WTC11 (cell line): Measurements from ENCODE around the gene RGL3. TPM values are rescaled to one million over a fixed set of nuclear protein-coding genes. Genes with fewer than 3 reads are reported as not detected.

ENCODE experiments used
- ATAC-seq: fragments of 200-7000 bp; cut with Tn5 transposase; 2 replicates; pipeline ENCODE4 v1.10.0; 2021; ENCODE audit warnings: mild to moderate bottlenecking, moderate library complexity
- CTCF ChIA-PET: fragments of 300-600 bp; sonication (Branson Sonifier 250); formaldehyde crosslinking; loops from one replicate; lab custom pipeline; 2021; ENCODE audit warnings: antibody characterized with exemption; lab: Charles Lee
- POLR2A ChIA-PET: fragments of 350-600 bp; sonication (Branson Sonifier 250); formaldehyde crosslinking; loops from one replicate; lab custom pipeline; 2021; ENCODE audit warnings: antibody characterized with exemption; lab: Charles Lee
- DNase-seq: peaks from one replicate; pipeline ENCODE4 v3.0.0; 2021; ENCODE audit warnings: low spot score
- H3K27ac Mint-ChIP-seq: 2 replicates; pipeline ENCODE4 v1.8.0; 2021; ENCODE audit warnings: mixed read lengths
- H3K27me3 Mint-ChIP-seq: 2 replicates; pipeline ENCODE4 v1.8.0; 2021; ENCODE audit warnings: low read depth, mild to moderate bottlenecking, moderate library complexity, mixed read lengths
- H3K36me3 Mint-ChIP-seq: 2 replicates; pipeline ENCODE4 v1.8.0; 2021; ENCODE audit warnings: mixed read lengths
- H3K4me1 Mint-ChIP-seq: 2 replicates; pipeline ENCODE4 v1.8.0; 2022; ENCODE audit warnings: mixed read lengths
- H3K4me3 Mint-ChIP-seq: 2 replicates; pipeline ENCODE4 v1.8.0; 2021; ENCODE audit warnings: mild to moderate bottlenecking, moderate library complexity, mixed read lengths
- H3K9me3 Mint-ChIP-seq: 2 replicates; pipeline ENCODE4 v1.8.0; 2021; ENCODE audit warnings: mixed read lengths
- AR ChIP-seq: fragments of 250-450 bp; sonication (Bioruptor Pico); IDR thresholded peaks from 2 replicates; pipeline ENCODE4 v1.9.0; 2021; ENCODE audit warnings: mild to moderate bottlenecking
- E2F1 ChIP-seq: sonication (generic); formaldehyde crosslinking; IDR thresholded peaks from 2 replicates; pipeline ENCODE4 v1.8.0; 2022; ENCODE audit warnings: mild to moderate bottlenecking, missing genetic modification reagents
- ELF4 ChIP-seq: sonication (generic); formaldehyde crosslinking; IDR thresholded peaks from 2 replicates; pipeline ENCODE4 v1.8.1; 2022; ENCODE audit warnings: low read depth, mild to moderate bottlenecking, moderate library complexity, missing genetic modification reagents
- FOXK1 ChIP-seq: sonication (generic); formaldehyde crosslinking; IDR thresholded peaks from 2 replicates; pipeline ENCODE4 v1.8.0; 2022; ENCODE audit warnings: mild to moderate bottlenecking, moderate library complexity, missing genetic modification reagents
- GRHL2 ChIP-seq: fragments of 250-450 bp; sonication (Bioruptor Pico); IDR thresholded peaks from 2 replicates; pipeline ENCODE4 v1.8.0; 2022; ENCODE audit warnings: mild to moderate bottlenecking, moderate library complexity; ENCODE audit not compliant: insufficient replicate concordance, severe bottlenecking
- HMGA2 ChIP-seq: fragments of 250-450 bp; sonication (Bioruptor Pico); IDR thresholded peaks from 2 replicates; pipeline ENCODE4 v1.4.0; 2021; ENCODE audit warnings: mild to moderate bottlenecking, moderate library complexity
- IRF1 ChIP-seq: sonication (generic); formaldehyde crosslinking; IDR thresholded peaks from 2 replicates; pipeline ENCODE4 v1.8.0; 2023; ENCODE audit warnings: missing genetic modification reagents
- KAT7 ChIP-seq: sonication (generic); formaldehyde crosslinking; IDR thresholded peaks from 2 replicates; pipeline ENCODE4 v1.8.1; 2023; ENCODE audit warnings: missing genetic modification reagents, mild to moderate bottlenecking, borderline replicate concordance
- NR2C2 ChIP-seq: sonication (generic); formaldehyde crosslinking; IDR thresholded peaks from 2 replicates; pipeline ENCODE4 v1.8.0; 2022; ENCODE audit warnings: mild to moderate bottlenecking, missing genetic modification reagents
- NR3C1 ChIP-seq: sonication (generic); formaldehyde crosslinking; conservative IDR thresholded peaks from 2 replicates; pipeline ENCODE4 v1.8.1; 2023; ENCODE audit warnings: low read depth, mild to moderate bottlenecking, missing genetic modification reagents
- OVOL2 ChIP-seq: fragments of 250-450 bp; sonication (Bioruptor Pico); IDR thresholded peaks from 2 replicates; pipeline ENCODE4 v1.9.0; 2021; ENCODE audit warnings: mild to moderate bottlenecking, borderline replicate concordance
- PREB ChIP-seq: sonication (generic); formaldehyde crosslinking; IDR thresholded peaks from 2 replicates; pipeline ENCODE4 v1.8.1; 2022; ENCODE audit warnings: mild to moderate bottlenecking, missing genetic modification reagents, moderate library complexity, borderline replicate concordance
- PRRX2 ChIP-seq: fragments of 250-450 bp; sonication (Bioruptor Pico); IDR thresholded peaks from 2 replicates; pipeline ENCODE4 v1.8.0; 2021; ENCODE audit warnings: mild to moderate bottlenecking
- ZBTB21 ChIP-seq: sonication (generic); formaldehyde crosslinking; IDR thresholded peaks from 2 replicates; pipeline ENCODE4 v1.8.1; 2023; ENCODE audit warnings: mild to moderate bottlenecking, missing genetic modification reagents, borderline replicate concordance
- ZNF138 ChIP-seq: sonication (generic); formaldehyde crosslinking; conservative IDR thresholded peaks from 2 replicates; pipeline ENCODE4 v1.8.1; 2022; ENCODE audit warnings: mild to moderate bottlenecking, moderate library complexity, missing genetic modification reagents
- ZNF263 ChIP-seq: sonication (generic); formaldehyde crosslinking; IDR thresholded peaks from 2 replicates; pipeline ENCODE4 v1.8.1; 2022; ENCODE audit warnings: low read depth, mild to moderate bottlenecking, moderate library complexity, missing genetic modification reagents
- ZNF317 ChIP-seq: sonication (generic); formaldehyde crosslinking; IDR thresholded peaks from 2 replicates; pipeline ENCODE4 v1.8.1; 2023; ENCODE audit warnings: low read depth, mild to moderate bottlenecking, moderate library complexity, missing genetic modification reagents, borderline replicate concordance
- ZNF396 ChIP-seq: fragments of 250-450 bp; sonication (Bioruptor Pico); IDR thresholded peaks from 2 replicates; pipeline ENCODE4 v1.8.0; 2021; ENCODE audit warnings: mild to moderate bottlenecking, moderate library complexity, borderline replicate concordance
- total RNA-seq: library from RNA; stranded (reverse); gene quantifications from 3 replicates; pipeline ENCODE4 v1.2.3, GENCODE V29; 2021
- TF ChIP-seq, protein P1 (sequence below): fragments of 200-600 bp; IDR thresholded peaks from 2 replicates; pipeline ENCODE4 v1.8.0; 2022; ENCODE audit warnings: antibody characterized with exemption
- TF ChIP-seq, protein P2 (sequence below): fragments of 250-450 bp; sonication (Bioruptor Pico); IDR thresholded peaks from 2 replicates; pipeline ENCODE4 v1.9.0; 2021; ENCODE audit warnings: moderate library complexity, mild to moderate bottlenecking, inconsistent platforms, borderline replicate concordance
- TF ChIP-seq, protein P3 (sequence below): sonication (generic); formaldehyde crosslinking; IDR thresholded peaks from 2 replicates; pipeline ENCODE4 v1.8.1; 2023; ENCODE audit warnings: mild to moderate bottlenecking, missing genetic modification reagents

The RGL3 gene
- total RNA-seq, 1 experiment from 2014 or later, result 69.0 TPM

DNA sequence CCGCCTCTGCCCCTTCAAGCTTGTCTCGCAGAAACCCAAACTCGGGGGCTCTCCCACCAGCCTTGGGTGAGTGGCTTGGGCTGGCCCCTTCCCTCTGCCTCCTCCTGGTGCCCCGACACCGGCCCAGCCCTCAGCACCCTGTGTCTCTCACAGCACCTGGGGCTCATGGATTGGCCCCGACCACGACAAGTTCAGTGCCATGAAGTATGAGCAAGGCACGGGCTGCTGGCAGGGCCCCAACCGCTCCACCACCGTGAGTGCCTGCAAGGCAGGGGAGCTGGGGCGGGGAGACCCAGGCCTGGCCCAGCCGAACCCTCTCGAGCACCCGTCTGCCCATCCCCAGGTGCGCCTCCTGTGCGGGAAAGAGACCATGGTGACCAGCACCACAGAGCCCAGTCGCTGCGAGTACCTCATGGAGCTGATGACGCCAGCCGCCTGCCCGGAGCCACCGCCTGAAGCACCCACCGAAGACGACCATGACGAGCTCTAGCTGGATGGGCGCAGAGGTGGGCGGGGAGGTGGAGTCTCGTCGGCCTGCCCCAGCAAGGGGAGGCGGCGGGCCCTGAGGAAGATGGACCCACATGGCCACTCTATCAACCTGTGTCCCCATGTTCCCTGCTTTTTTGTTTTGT, 29.9 kb upstream of the RGL3 start:
- Mint-ChIP-seq H3K36me3 (peaks cover 4% of the 10 kb centered on the region), H3K9me3 (no peaks in the 10 kb centered on the region), H3K4me3 (no peak overlapping the region), H3K27me3 (no peaks in the 10 kb centered on the region; the same call in 1 of the 2 replicates), H3K27ac (no peak overlapping the region), H3K4me1 (peaks cover 23% of the 10 kb centered on the region)
- POLR2A ChIA-PET, result no interaction called here
- CTCF ChIA-PET, result interaction anchor here (0.8 to 4.7 kb wide), 5 partner anchors 14 to 155 kb away, joined by 3 to 18 read pairs (median 5); partner anchors contain the start of genes ODAD3, PRKCSH and SWSAP1
- ATAC-seq (no peak), DNase-seq (no peak)
- no peak for TF ChIP-seq ZBTB21
- no peak for TF ChIP-seq E2F1
- TF ChIP-seq FOXK1 (CRISPR knock-in tag), result no peak
- no peak for TF ChIP-seq HMGA2 (CRISPR knock-in tag)
- TF ChIP-seq AR, result no peak
- TF ChIP-seq, protein P1, sequence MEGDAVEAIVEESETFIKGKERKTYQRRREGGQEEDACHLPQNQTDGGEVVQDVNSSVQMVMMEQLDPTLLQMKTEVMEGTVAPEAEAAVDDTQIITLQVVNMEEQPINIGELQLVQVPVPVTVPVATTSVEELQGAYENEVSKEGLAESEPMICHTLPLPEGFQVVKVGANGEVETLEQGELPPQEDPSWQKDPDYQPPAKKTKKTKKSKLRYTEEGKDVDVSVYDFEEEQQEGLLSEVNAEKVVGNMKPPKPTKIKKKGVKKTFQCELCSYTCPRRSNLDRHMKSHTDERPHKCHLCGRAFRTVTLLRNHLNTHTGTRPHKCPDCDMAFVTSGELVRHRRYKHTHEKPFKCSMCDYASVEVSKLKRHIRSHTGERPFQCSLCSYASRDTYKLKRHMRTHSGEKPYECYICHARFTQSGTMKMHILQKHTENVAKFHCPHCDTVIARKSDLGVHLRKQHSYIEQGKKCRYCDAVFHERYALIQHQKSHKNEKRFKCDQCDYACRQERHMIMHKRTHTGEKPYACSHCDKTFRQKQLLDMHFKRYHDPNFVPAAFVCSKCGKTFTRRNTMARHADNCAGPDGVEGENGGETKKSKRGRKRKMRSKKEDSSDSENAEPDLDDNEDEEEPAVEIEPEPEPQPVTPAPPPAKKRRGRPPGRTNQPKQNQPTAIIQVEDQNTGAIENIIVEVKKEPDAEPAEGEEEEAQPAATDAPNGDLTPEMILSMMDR, result no peak
- no peak for TF ChIP-seq IRF1
- no peak for TF ChIP-seq ZNF138 (CRISPR knock-in tag)
- no peak for TF ChIP-seq ZNF317 (CRISPR knock-in tag)
- no peak for TF ChIP-seq PREB (CRISPR knock-in tag)
- no peak for TF ChIP-seq ELF4
- TF ChIP-seq, all 79 proteins: peak for 0

DNA sequence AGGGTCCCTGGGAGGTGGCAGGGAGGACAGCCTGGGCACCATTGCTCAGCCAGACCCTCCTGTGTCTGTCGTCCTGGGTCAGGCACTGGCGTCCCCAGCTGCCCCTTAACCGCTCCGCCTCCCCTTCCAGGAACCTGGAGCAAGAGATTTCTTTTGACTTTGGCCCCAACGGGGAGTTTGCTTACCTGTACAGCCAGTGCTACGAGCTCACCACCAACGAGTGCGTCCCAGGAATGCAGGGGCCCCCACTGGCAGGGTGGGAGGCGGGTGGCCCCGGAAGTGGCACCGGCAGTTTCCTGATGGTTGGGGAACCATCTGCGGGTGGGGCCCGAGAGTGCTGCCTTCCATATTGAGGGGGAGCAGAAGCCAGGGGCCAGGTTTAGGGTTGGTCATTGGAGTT, 29.3 kb upstream of the RGL3 start:
- ChIA-PET POLR2A (no interaction called here), CTCF (interaction anchor here (1.7 to 4.7 kb wide), 4 partner anchors 13 to 154 kb away, joined by 4 to 18 read pairs (median 6); partner anchors contain the start of genes ODAD3, PRKCSH and SWSAP1)
- H3K36me3 Mint-ChIP-seq, result peaks cover 6% of the 10 kb centered on the region
- TF ChIP-seq PREB (CRISPR knock-in tag), result no peak
- no peak for TF ChIP-seq NR2C2 (CRISPR knock-in tag)
- no peak for TF ChIP-seq OVOL2 (CRISPR knock-in tag)
- no peak for TF ChIP-seq GRHL2
- TF ChIP-seq PRRX2 (CRISPR knock-in tag), result no peak
- TF ChIP-seq ZNF396 (CRISPR knock-in tag), result no peak
- no peak for TF ChIP-seq ZNF263 (CRISPR knock-in tag)
- TF ChIP-seq NR3C1, result no peak
- no peak for TF ChIP-seq KAT7
- TF ChIP-seq IRF1, result no peak
- TF ChIP-seq, protein P2, sequence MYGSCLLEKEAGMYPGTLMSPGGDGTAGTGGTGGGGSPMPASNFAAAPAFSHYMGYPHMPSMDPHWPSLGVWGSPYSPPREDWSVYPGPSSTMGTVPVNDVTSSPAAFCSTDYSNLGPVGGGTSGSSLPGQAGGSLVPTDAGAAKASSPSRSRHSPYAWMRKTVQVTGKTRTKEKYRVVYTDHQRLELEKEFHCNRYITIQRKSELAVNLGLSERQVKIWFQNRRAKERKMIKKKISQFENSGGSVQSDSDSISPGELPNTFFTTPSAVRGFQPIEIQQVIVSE (CRISPR knock-in tag), result no peak
- TF ChIP-seq, protein P3, sequence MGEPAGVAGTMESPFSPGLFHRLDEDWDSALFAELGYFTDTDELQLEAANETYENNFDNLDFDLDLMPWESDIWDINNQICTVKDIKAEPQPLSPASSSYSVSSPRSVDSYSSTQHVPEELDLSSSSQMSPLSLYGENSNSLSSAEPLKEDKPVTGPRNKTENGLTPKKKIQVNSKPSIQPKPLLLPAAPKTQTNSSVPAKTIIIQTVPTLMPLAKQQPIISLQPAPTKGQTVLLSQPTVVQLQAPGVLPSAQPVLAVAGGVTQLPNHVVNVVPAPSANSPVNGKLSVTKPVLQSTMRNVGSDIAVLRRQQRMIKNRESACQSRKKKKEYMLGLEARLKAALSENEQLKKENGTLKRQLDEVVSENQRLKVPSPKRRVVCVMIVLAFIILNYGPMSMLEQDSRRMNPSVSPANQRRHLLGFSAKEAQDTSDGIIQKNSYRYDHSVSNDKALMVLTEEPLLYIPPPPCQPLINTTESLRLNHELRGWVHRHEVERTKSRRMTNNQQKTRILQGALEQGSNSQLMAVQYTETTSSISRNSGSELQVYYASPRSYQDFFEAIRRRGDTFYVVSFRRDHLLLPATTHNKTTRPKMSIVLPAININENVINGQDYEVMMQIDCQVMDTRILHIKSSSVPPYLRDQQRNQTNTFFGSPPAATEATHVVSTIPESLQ, result no peak

More for the DNA sequence above, 29.3 kb upstream of the RGL3 start:
- Mint-ChIP-seq H3K27me3 (no peaks in the 10 kb centered on the region; the same call in 1 of the 2 replicates), H3K4me3 (no peak overlapping the region), H3K9me3 (no peaks in the 10 kb centered on the region), H3K27ac (no peak overlapping the region), H3K4me1 (peaks cover 21% of the 10 kb centered on the region)
- no peak for DNase-seq
- no peak for ATAC-seq
